Dermis microvascular lymphatic vessel endothelial cell (primary cell): Measurements from ENCODE around the gene FANCG. TPM values are rescaled to one million over a fixed set of nuclear protein-coding genes. Genes with fewer than 3 reads are reported as not detected.

ENCODE experiments used
- total RNA-seq: library from RNA; depleted of rRNA; stranded (reverse); fragments of >200 nt; gene quantifications from 2 replicates; pipeline ENCODE4 v1.2.1, GENCODE V29; 2014

Gene FANCG
- total RNA-seq, 1 donor from 2014 or later, result 19.3 TPM

Other genes starting within 250 kb of the FANCG start
- under 0.01 TPM in 1 of 2 replicates, not detected in the other for gene PHF24, start 121.7 kb downstream of the FANCG start, total RNA-seq
- 3.3 and 5.9 TPM in 2 replicates for gene DNAJB5, start 90.2 kb downstream of the FANCG start, total RNA-seq
- gene VCP, start 7.3 kb downstream of the FANCG start, total RNA-seq, result 509 and 563 TPM in 2 replicates
- 7.4 and 9.5 TPM in 2 replicates for gene PIGO, start 16.6 kb upstream of the FANCG start, total RNA-seq
- gene STOML2, start 23.2 kb upstream of the FANCG start, total RNA-seq, result 199 and 234 TPM in 2 replicates
- 6.0 and 8.3 TPM in 2 replicates for gene ATOSB, start 35.9 kb upstream of the FANCG start, total RNA-seq
- 15.5 and 18.2 TPM in 2 replicates for gene UNC13B, start 82.1 kb upstream of the FANCG start, total RNA-seq